Stimulated activated CD8-positive, alpha-beta memory T cell treated with anti-CD3 and anti-CD28 coated beads, Interleukin-4, amount 100 ng/mL, for 24 hours (primary cell): ENCODE results near the gene SLC36A3.
"Not testable (repeated sequence)": the region's sequence is repeated elsewhere in the genome, so short reads cannot be mapped to it uniquely, and the experiment has no call there.

Experiments used
- DNase-seq: peaks from one replicate; pipeline ENCODE4 v3.0.0-alpha.2; 2020; ENCODE audit warnings: low read depth

The SLC36A3 gene

GRCh38 chr5:151303666-151304065 lies at the start of gene SLC36A3:
TSS of gene SLC36A3 (minus strand) at chr5:151303766. CDS start at chr5:151303354, 412 bp downstream.
- DNase-seq = no peak

DNA sequence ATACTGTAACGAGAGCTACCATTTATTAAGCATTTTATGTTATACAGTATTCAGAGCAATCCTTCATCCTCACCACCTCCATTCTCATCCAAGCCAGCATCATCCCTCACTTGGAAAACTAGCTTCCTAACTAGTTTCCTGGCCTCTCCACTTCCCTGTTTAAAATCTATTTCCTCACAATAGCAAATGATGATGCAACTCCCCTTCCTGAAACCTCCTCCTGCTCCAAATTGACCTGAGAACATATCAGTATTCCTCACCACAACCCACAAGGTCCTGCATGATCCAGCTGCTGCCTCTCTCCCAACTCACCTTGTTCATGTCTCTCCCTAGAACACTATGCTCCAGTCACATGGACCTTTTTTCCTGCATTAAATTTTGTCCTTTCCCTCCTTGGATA lies 48.1 kb upstream of the SLC36A3 start:
- no peak for DNase-seq

- DNase-seq = no peak
Observed at GRCh38 chr5:151348789-151349188, 45.2 kb upstream of the SLC36A3 start.

GRCh38 chr5:151347369-151347768 lies 43.8 kb upstream of the SLC36A3 start, which contains the start of gene SLC36A2:
TSS of gene SLC36A2 (minus strand) at chr5:151347559. CDS start at chr5:151347460, 99 bp downstream.
- DNase-seq = no peak

GRCh38 chr5:151345808-151346478 lies 42.4 kb upstream of the SLC36A3 start:
- DNase-seq = no peak

DNA sequence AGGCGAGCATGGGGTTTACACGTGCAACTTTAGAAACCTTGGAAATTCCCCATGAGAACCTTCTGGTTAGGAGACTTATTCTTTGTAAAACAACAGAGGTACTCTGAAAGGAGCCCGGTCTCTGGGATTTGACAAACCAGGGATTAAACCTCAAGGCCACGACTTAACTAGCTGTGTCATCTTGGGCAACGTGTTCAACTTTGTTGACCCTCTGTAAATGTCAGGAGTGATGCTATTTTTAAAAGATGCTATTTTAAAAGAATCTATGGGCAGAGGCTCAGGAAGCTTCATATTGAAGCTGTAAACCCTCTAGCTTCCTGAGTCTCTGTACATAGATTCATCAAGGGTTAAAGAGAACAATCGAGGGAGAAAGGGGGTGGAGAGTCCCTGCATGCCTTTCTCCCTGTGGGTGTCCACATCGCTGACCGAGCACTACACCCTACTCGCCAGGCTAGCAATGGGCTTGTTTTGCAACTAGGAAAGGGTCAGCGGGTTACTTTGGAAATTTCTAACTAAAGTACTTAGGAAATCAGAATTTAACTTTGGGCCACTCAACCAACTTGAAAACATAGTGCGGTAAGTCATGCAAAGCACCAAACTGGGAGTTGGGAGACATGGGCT lies 41.7 kb upstream of the SLC36A3 start:
- DNase-seq = no peak

GRCh38 chr5:151344088-151344487 lies 40.5 kb upstream of the SLC36A3 start:
- DNase-seq = no peak

GRCh38 chr5:151340004-151340403 lies 36.4 kb upstream of the SLC36A3 start:
- no peak for DNase-seq

DNA sequence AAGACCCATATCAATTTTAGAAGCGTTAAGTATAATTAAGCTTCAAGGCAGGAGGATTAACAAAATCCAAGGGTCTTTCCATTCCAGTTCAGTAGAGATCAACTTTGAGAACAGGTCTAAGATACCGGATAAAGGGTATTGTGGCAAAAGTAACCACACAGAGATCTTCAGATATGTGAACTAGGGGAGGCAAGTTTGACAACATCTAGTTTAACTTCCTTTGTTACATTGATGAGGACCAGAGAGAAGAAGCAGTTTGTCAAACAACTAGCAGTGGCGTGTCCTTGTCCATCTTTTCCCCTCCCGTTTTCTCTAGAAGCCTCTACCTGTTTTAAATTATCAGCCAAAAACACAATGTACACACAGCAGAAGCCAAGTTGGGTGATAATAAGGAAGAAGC lies 35.2 kb upstream of the SLC36A3 start:
- DNase-seq = no peak

- no peak for DNase-seq
Observed at GRCh38 chr5:151332857-151333256, 29.3 kb upstream of the SLC36A3 start.

- no peak for DNase-seq
Observed at GRCh38 chr5:151328734-151329133, 25.2 kb upstream of the SLC36A3 start.

GRCh38 chr5:151327585-151327984 lies 24.0 kb upstream of the SLC36A3 start:
- DNase-seq = no peak

GRCh38 chr5:151326266-151326665 lies 22.7 kb upstream of the SLC36A3 start:
- DNase-seq = no peak

- no peak for DNase-seq
Observed at GRCh38 chr5:151320481-151320880, 16.9 kb upstream of the SLC36A3 start.

DNA sequence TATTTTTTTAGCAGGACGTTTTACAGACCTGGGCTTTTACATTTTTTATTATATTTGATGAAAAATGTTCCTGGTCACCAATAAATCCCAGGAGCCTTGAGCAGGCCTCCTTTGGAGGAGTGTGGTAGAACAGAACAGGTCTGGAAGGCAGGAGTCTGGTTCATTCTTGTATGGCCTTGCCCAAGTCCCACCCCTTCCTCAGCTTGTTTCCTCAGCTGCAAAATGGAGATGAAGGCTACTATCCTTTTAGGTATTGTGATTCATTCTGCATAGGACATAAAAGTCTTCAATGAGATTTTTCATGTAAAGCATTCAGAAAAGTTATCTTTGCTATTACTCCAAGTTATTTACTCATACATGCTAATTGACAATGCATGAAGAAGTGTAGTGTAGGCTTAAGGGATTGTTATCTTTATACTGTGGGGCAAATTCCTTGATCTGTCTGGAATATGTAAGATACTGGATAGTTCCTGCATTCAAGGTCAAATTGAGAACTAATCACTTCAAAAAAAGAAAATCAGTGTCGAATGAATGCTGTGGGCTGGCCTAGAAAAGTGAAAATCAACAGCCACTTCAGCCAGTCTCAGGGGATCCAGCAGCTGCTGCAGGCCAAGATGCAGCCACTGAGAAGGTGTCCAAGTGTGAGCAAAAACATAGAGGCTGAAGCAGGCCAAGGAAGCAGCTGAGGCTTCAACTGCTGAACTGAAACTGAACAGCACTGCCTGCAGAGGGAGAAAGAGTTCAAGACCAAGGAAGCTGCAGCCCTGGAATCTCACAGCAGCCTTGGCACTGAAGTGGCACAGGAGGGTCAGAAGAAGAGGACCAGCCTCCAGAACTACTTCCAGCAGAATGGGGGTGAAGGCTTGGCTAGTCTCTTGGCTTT lies 15.5 kb upstream of the SLC36A3 start:
- no peak for DNase-seq

- no peak for DNase-seq
Observed at GRCh38 chr5:151317871-151318270, 14.3 kb upstream of the SLC36A3 start.

DNA sequence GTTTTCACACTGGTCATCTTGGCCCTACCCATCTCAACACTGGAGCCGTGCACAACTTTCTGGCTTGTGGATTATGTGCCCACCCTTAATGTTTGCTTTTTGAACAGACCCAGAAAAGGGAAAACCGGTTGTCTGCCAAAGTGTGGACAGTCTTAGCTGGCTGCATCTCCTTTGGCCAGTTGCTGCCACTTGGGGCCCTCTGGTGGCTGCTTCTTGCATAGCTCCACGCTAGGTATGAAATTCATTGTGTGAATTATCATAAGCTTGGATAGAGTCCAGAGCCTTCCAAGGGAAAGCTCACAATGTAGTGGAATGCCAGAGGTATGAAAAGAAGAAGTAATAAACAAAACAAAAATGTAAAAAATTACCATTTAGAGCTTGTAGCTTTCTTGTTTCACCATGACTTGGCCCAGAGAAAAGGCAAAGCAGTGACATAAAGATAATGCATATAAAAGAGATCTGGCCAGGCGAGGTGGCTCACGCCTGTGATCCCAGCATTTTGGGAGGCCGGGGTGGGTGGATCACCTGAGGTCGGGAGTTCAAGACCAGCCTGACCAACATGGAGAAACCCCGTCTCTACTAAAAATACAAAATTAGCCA lies 12.5 kb upstream of the SLC36A3 start:
- peak; percentile 16 for DNase-seq

DNA sequence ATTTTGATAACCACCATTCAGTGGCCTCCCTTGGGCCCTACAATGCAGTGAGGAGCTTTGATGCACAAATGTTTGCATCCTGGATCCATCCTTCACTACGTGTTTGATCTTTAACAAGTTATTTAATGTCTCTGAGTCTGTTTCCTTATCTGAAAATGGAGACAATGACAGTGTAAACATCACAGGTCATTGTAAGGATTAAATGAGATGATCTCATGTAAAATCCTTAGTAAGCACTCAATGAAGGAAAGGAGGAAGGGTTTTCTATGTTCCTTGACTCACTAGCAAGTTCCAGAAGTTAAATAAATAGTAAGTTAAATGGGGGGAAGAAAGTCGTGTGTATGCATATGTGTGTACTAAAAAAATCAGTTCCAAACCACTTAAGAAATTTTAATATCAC lies 9.8 kb upstream of the SLC36A3 start:
- no peak for DNase-seq

GRCh38 chr5:151312756-151313324 lies 9.3 kb upstream of the SLC36A3 start:
- DNase-seq = no peak

GRCh38 chr5:151310932-151311331 lies 7.4 kb upstream of the SLC36A3 start:
- DNase-seq = no peak

GRCh38 chr5:151309821-151310220 lies 6.3 kb upstream of the SLC36A3 start:
- not testable (repeated sequence) for DNase-seq

DNA sequence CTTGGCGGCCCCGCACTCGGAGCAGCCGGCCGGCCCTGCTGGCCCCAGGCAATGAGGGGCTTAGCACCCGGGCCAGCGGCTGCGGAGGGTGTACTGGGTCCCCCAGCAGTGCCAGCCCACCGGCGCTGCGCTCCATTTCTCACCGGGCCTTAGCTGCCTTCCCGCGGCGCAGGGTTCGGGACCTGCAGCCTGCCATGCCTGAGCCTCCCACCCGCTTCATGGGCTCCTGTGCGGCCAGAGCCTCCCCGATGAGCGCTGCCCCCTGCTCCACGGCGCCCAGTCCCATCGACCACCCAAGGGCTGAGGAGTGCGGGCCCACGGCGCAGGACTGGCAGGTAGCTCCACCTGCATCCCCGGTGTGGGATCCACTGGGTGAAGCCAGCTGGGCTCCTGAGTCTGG lies 5.7 kb upstream of the SLC36A3 start:
- not testable (repeated sequence) for DNase-seq
